Renal cortical epithelial cell (primary cell): ENCODE data around the gene ZIC5. TPM values are rescaled to one million over a fixed set of nuclear protein-coding genes. Genes with fewer than 3 reads are reported as not detected.

Experiments used
- DNase-seq: peaks from one replicate; pipeline ENCODE4 v3.0.0-alpha.2; 2011; ENCODE audit warnings: low read depth
- total RNA-seq: library from RNA; depleted of rRNA; stranded (reverse); fragments of >200 nt; gene quantifications from 2 replicates; pipeline ENCODE4 v1.2.3, GENCODE V29; 2014

Gene ZIC5
- not detected in 2 replicates for total RNA-seq

DNA sequence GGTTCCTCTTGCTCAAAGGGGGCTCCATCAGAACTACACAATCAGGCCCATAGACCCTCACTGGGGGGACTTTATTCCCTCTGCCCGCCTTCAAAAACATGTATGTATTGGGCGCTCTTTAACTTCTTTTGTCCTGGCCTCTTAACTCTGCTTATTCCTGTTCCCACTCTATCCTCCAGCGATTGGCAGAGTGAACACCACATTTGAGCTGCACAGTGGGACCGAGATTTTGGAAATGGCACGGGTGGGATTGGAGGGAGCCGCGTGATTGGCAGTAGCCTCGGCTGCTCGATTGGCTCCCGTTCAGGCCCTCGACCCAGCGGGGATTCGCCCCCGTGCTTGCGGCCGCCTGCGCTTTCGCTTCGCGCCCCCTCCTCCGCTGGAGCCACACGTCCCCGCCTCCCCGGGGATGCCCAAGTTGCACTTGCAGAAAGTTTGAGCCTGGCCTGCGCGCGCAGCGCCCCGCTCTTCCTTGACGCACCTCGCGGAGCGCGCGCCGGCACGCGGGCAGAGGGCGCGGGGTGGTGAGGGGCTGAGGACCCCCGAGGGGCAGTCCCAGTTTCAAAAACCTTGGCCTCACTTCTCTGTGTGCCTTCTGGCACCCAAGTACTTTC, at the start of gene ZIC5:
ZIC5 (minus strand) TSS at position 192 of the 614 bp plus-strand sequence; CDS start at position 28, 164 bp downstream.
- no peak for DNase-seq

GRCh38 chr13:100019780-100020356, 48.3 kb upstream of the ZIC5 start:
- no peak for DNase-seq

DNA sequence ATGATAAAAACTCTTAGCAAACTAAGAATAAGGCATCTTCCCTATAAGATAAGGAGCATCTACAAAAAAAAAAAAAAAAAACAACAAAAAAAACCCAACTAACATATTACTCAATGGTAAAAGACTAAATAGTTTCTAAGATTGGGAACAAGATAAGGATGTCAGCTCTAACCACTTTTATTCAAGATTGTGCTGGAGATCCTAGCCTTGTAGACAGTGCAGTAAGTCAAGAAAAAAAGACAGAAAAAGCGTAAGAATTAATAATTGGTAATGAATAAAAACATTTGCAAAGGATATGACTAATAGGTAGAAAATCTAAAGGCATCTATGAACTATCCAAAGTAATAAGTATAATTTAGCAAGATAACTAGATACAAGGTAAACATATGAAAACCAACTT, 43.1 kb upstream of the ZIC5 start:
- DNase-seq = no peak

DNA sequence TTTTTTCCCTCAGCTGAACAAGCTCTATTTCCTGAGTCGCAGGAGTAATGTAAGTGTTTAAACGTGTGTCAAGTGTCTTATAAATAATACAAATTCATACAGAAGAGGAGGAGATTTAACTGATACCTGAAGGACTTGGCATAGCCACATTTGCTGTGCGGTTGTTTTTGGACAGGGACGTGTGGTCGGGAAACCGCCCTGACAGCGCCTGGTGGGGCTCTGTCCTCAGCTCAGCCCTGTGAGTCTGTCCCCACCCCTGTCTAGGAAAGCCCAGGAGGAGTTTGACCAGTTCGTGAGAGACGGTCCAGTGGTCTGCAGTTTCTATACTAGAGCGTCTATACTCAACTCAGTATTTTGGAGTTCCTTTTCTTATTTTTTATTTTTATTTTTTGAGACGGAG, 26.7 kb upstream of the ZIC5 start:
- no peak for DNase-seq

GRCh38 chr13:99997702-99998214, 26.2 kb upstream of the ZIC5 start:
- no peak for DNase-seq

DNA sequence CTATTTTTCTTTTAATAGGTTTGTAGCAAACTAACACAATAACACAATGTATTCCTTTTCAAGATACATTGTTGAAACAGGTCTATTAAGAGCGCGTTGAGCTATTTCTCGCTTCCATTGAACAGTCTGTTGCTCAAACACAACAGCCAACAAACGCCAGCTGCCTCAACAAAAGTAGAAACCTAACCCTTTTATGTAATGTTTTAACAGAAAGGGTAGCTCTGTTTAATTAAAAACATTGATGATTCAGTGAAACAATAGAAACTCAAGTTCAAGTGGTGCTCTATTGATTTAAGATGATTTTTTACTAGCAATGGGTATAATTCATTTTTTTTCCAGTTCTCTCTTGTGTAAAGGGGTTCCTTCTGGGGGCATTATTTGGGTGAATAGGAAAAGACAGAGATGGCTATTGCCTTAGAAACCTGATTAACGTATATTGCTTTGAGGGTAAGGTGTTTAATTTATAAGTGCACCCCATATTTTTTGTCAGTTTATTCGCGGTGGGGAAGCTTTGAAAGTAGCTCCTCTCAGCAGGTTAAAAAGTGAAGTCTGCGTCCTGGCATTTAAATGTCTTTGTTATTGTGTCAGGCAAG, 24.9 kb upstream of the ZIC5 start:
- no peak for DNase-seq

GRCh38 chr13:99995589-99996380, 24.2 kb upstream of the ZIC5 start:
- DNase-seq = peak; percentile 28

DNA sequence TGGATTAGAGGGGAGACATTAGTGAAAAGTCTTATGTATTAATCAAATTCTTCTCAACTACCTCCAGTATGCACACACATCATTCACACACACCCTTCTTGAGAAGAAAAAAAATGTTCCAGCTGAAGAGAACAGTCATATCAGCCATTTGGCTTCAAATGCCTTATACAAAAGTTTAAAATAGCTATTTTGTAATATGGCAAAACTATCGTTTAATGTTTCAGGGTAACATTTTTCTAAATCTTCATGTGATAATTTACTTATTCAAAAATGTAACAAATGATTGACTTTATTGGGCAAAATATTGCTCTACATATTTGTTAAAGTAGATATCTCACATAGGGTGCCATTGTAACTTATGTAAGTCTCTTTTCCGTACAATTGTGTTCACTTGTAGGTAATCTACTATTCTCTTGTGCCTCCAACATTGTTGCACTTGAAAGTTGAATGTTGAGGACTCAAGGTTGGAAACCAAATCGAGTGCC, 23.6 kb upstream of the ZIC5 start:
- no peak for DNase-seq

- DNase-seq = no peak
Observed at GRCh38 chr13:99994638-99995020, 23.1 kb upstream of the ZIC5 start.

DNA sequence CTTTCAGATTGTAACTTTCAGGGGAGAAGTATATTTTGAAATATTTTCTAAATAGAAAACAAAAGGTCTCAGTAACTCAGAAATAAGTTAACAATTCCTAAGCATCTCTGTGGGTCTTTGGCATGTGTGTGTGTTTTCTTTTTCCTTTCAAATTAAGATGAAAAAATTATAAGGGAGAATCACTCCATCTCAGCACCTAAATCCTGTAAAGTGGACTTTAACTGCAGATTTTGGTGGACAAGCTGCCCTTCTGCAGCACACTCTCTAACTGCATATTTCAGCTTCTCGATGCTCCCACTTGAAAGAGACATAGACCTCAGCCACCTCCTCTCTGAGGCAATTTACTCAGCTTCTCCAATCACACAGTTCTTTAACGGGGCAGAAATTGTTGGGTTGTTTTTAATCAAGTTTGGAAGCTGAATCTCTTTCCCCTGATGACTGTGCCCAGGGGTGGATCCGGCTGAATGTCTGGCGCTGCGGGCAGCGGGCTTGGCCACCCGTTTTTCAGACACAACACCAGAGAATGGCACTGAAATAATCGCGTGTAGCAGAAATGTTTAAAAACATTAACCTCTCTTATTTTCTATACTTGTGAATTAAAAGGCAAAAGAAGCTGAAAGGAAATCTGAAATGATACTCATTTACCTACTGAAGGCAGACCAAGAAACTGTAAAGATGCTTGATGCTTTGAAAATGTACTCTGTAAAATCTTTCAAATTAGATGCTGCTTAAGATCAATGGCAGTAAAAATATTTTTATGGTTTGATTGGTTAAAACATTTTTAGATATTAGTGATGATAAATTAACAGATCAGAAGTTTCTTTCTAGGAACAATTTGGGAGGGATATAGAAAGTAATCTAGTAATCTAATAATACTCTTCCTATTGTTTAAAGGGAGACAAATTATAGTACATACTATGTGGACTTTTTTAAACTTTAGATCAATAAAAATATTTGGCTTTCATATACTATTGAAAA, 22.4 kb upstream of the ZIC5 start:
- DNase-seq = no peak

- DNase-seq = no peak
Observed at GRCh38 chr13:99992949-99993351, 21.4 kb upstream of the ZIC5 start.

- DNase-seq = no peak
Observed at GRCh38 chr13:99991828-99992775, 20.5 kb upstream of the ZIC5 start.

DNA sequence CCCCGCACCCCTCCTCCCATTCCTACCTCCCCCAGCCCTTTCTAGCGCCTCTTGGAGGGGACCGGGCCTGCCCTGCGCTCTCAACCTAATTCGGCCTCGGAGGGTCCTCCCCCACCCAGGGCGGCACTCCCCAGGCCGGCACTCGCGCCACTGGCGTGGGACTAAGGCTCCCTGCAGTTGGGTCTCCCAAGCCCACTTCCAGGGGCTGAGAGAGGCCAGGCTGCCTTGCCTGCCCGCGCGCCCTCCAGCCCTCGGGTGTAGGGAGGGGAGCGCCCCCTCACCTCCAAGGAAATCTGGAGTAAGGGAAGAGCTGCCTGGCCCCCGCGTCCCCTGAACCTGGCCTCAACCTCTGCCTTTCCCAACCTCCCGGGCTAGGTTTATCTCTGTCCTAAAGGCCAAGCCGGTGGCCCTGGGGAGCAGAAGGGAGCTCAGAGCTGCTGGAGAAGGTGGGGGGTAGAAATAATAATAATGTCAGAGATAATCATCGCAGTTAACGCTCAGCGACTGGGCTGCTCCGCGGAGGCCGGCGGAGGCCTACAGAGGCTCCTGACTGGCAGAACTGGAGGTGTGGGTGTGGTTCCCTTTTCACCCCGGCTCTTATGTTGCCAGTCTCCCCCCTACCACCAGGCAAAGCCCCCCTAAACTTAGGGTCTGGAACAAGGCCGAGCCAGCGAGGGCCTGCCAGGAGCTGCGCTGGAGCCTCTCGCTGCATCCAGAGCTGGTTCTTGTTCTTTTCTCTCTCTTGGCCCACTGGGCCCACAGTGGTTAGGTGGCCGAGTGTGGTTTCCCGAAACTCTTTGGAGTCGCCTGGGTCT, 19.7 kb upstream of the ZIC5 start:
- no peak for DNase-seq

GRCh38 chr13:99990126-99990977, 18.8 kb upstream of the ZIC5 start:
- no peak for DNase-seq

DNA sequence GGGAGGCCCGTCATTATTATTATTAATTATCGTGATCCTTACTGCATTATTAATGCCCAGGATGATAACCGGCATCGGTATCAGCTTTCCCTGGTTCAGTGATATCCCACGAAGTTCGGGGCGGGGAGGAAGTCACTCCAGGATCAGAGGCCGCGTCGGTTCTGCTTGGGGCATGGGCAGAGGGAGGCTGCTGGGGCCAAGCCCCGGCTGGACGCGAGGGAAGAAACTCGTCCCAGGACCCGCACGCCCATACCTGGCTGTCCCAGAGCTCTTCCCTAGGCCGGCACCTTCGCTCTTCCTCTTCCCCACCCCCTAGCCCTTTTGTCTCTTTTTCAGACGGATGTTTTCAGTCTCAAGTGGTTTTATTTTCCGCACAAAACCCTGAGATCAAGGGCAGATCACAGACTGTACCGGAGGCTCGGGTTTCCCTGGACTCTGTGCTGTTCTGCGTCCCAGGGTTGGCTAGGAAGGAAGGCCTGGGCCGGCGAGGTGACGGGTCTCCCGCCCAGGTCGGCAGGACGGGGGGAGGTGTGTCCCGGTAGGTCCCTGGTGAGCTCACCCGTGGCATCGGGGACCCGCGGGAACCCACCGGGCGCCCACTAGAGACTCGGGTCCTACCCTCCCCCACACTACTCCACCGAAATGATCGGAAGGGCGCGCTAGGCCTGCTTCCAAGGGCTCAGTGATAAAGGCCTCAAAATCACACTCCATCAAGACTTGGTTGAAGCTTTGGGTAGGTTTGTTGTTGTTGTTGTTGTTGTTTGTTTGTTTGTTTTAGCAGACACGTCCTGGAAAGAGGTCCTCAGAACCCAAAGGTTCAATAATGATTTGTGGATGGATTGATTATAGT, 17.9 kb upstream of the ZIC5 start:
- no peak for DNase-seq

DNA sequence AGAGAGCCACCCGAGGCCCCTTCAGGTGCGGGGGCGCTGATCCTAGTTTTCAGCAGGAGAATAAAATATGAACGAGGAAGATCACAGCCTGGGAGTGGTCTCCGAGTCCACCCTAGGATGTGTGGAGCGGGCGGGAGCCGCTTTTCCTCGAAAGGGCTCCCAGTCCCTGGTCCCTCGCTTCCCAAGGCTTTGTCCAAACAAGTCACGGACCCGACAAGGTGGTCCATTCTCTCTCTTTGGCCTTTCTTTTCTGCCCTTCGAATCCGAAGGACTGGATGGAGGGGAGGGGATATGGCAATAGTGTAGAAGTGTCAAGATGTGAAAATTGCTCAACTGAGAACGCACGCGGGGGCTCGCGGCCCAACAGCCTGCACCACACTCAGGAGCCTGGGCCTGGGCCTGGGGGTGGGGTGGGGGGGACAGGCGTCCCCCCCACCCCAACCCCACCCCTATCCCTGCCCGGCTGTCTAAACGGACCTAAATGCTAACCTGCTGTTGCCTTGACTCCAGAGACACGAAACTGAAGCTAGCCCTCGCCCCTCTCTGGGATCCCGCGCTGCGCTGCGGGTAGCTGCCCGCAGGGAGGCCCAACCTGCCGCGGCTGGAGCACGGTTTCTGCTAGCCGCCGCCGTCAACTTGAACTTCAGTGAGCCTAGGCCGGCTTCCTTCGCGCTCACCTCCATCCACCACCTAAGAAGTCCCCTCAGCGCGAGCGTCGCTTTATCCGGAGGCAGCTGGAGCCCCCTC, 17.1 kb upstream of the ZIC5 start:
- DNase-seq = no peak
